NCI-H2081 treated with DMSO at 0.1 percent for 48 hours (cell line): Measurements from ENCODE around the gene KIAA1549.

ENCODE experiments used
- DNase-seq: peaks from one replicate; lab custom pipeline; 2025; lab: John Stamatoyannopoulos, UW

Gene KIAA1549

GRCh38 chr7:138852469-138852868 lies 128.7 kb downstream of the KIAA1549 start:
- no peak for DNase-seq

GRCh38 chr7:138849701-138850100 lies 131.5 kb downstream of the KIAA1549 start:
- no peak for DNase-seq

GRCh38 chr7:138848056-138848980 lies 132.9 kb downstream of the KIAA1549 start:
- DNase-seq, result no peak

GRCh38 chr7:138845711-138846110 lies 135.5 kb downstream of the KIAA1549 start:
- no peak for DNase-seq

- no peak for DNase-seq
These were observed 137.3 kb downstream of the KIAA1549 start for GRCh38 chr7:138843632-138844580.

GRCh38 chr7:138842111-138842510 lies 139.1 kb downstream of the KIAA1549 start:
- DNase-seq, result no peak

GRCh38 chr7:138838166-138838565 lies 143.0 kb downstream of the KIAA1549 start:
- no peak for DNase-seq

- DNase-seq, result peak; percentile 59
These were observed 143.6 kb downstream of the KIAA1549 start for GRCh38 chr7:138837627-138838026.

- no peak for DNase-seq
These were observed 146.1 kb downstream of the KIAA1549 start for GRCh38 chr7:138835087-138835486.

- DNase-seq, result no peak
These were observed 146.6 kb downstream of the KIAA1549 start for GRCh38 chr7:138834583-138834982.

GRCh38 chr7:138833596-138833995 lies 147.6 kb downstream of the KIAA1549 start:
- DNase-seq, result no peak

GRCh38 chr7:138832966-138833365 lies 148.2 kb downstream of the KIAA1549 start:
- DNase-seq, result no peak

GRCh38 chr7:138829335-138829734 lies 151.9 kb downstream of the KIAA1549 start:
- DNase-seq, result no peak

- DNase-seq, result no peak
These were observed 152.9 kb downstream of the KIAA1549 start for GRCh38 chr7:138828302-138828701.

GRCh38 chr7:138825049-138825721 lies 156.0 kb downstream of the KIAA1549 start:
- DNase-seq, result no peak

- no peak for DNase-seq
These were observed 158.2 kb downstream of the KIAA1549 start for GRCh38 chr7:138822867-138823535.

GRCh38 chr7:138821912-138822311 lies 159.3 kb downstream of the KIAA1549 start:
- no peak for DNase-seq

GRCh38 chr7:138819625-138820024 lies 161.6 kb downstream of the KIAA1549 start:
- DNase-seq, result no peak

GRCh38 chr7:138816650-138817049 lies 164.5 kb downstream of the KIAA1549 start:
- DNase-seq, result no peak

GRCh38 chr7:138814816-138815332 lies 166.3 kb downstream of the KIAA1549 start:
- no peak for DNase-seq

GRCh38 chr7:138813945-138814344 lies 167.2 kb downstream of the KIAA1549 start:
- DNase-seq, result no peak
